Globus pallidus (tissue), 1 donor: ENCODE measurements around the gene ACBD7.

Experiments
- DNase-seq: peaks from one replicate; pipeline ENCODE4 v3.0.0-alpha.2; 2015; ENCODE audit warnings: low spot score

Gene ACBD7

DNA sequence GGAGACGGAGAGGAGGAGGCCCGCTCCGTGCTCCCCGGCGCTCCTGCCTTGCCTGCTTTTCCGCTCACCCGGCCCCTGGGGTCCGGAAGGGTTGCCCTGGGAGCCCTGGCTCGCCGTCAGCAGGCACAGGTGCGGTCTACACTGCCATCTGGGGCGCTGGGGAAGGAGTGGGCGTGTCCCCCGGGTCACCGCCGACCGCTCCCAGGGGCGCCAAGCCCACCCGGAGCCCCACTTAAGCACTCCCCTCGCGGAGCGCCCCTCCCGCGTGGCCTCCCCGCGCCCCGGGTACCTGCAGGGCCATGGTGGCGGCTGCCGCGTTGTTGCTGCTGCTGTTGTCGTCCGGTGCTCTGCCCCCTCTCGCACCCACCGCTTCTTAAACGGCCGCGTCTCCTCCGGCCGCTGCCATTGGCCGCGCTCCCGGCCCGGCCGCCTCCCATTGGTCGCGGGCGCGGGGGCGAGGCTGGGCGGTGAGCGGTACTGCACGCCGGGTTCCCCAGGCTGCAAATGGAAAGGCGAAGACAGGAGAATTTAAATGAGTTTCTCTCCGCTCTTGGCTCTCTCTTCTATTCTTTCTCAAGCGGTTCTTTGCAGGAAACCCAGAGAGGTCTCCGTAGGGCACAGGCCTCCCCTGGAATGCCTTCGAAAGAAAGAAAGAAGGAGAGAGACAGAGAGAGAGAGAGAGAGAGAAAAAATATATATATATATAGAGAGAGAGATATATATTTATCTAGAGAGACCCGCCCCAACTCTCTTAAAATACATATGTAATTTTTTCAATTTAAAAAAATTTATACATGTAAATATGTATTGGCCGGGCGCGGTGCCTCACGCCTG is at the start of gene ACBD7:
Gene ACBD7 (minus strand): TSS at position 349 of the 834 bp plus-strand sequence. CDS start 48 bp downstream, at position 301.
- peak; percentile 78 for DNase-seq

DNA sequence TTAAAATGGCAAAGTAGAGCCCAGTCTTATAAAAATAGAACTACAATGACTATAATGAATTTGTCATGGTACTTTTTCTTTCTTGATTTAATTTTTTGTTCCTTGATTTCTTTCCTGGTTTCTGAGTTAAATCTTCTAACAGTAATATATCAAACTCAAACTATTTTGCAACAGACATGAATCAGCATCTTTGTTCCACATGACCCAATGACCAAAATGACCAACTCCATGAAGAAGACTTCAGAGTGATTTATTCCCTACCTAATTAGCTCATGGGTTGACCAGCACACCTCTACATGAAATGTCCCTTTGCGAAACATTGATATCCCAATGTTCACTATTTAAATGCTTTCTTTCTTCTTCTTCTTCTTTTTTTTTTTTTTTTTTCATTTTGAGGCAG is 49.1 kb upstream of the ACBD7 start:
- DNase-seq: no peak

DNA sequence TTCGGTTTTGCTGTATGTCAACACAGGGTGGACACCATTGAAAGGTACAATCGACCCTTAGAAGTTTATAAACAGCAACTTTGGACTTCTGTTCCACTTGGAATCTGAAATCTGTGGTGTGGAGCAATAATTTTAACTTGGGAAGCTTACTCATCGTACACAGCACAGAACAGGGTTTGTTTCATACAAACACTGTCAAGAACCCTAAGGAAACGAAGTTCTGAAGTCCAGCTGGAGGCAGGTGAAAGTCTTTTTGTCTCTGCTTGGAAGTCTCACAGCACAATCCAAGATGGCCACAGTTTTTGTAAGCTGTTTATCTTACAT is 48.4 kb upstream of the ACBD7 start:
- DNase-seq: no peak

DNA sequence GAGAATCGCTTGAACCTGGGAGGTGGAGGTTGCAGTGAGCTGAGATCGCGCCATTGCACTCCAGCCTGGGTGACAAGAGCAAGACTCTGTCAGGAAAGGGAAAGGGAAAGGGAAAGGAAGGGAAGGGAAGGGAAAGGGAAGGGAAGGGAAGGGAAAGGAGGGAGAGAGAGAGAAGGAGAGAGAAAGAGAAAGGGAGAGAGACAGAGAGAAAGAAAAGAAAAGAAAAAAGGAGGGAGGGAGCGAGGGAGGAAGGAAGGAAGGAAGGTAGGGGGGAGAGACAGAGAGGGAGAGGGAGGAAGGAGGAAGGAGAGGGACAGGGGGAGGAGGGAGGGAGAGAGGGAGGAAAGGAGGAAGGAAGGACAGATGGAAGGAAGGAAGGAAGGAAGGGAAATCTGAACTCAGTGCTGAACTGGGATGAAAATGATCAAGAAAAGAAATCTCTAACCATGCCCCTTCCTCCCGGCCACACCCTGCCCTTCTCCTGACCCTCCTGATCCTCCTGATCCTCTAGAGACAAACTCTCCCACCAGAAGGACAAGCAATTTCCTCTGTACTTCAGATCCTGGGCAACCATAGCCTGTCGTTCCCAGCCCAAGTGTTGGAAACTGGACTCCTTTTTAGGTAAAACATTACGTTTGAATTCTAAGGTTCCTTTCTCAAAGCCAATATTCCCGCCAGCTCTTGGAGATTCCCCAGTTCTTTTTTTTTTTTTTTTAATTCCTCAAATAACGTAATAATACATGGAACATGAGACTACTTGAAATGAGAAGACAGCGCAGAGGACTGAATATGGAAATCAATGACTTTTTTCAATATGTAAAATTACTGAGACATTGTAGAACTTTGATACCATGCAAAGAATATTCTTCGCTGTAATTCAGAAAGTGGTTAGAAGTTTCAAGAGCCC is 47.8 kb upstream of the ACBD7 start:
- no peak for DNase-seq

DNA sequence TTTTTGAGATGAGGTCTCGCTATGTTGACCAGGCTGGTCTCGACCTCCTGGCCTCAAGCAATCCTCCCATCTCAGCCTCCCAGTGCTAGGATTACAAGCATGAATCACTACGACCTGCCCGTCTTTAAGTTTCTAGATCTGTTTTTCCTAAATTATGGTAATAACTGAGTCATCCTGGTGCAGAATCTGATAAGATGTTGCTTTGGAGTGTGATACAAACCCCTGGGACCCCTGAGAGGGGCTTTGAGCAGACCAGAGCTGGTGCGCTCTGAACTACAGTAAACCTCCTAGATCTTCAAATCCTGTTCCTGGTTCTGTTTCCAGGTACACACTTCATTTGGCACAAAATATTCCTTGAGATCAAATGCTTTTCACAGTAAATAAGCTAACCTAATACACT is 42.8 kb upstream of the ACBD7 start:
- no peak for DNase-seq

DNA sequence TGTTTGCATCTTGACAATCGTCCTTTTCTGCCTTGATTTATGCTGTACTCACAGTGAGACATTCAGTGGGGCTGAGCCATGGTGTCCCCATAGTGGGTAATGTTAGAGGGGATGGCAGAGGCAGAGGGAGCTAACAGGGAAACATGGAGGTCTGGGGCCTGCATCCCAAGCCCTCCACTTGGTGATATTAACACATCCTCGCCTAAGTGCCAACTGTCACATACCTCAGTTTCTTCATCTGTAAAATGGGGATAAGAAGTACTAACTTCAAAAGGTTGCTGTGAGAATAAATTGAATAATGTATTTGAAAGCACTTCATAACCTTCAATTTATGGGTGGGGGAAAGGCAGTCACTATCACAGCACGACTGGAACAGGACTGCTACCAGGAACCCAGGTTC is 36.3 kb upstream of the ACBD7 start:
- no peak for DNase-seq

DNA sequence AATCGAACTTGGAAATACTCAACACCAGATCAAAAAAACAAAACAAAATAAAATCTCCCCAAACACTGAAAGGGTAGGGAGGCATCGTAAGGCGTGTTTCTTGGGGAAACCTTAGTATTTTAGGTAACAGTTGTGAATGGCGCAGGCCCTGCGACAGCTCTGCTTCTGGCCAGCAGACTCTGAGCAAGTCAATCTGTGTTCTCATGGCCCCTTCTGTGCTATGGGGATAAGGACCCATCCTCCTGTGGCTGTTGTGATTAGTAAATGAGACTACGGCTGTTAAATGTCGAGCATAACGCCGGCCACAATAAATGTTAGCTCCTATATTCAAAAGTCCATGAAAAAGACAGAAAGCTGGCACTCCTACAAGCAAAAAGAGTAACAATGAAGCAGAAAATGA is 35.6 kb upstream of the ACBD7 start:
- no peak for DNase-seq

DNA sequence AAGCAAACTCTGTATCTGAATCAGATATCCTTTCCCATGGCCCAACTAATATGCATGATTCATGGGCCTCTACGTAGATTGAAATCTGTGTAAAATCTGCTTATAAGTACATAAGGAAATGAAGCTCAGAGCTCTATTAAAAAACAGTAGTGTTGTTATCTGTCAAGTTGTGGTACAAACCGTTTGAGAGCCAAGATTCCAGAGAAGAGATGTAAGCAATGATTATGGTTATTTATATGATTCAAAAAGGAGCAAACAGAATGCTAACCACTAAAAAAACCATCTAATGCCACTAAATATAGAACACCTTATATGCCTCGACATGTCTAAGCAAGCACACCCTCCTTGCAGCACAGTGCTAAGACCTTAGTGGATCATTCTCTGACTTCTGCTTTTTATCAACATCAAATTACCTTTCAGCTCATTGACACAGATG is 35.2 kb upstream of the ACBD7 start:
- no peak for DNase-seq

DNA sequence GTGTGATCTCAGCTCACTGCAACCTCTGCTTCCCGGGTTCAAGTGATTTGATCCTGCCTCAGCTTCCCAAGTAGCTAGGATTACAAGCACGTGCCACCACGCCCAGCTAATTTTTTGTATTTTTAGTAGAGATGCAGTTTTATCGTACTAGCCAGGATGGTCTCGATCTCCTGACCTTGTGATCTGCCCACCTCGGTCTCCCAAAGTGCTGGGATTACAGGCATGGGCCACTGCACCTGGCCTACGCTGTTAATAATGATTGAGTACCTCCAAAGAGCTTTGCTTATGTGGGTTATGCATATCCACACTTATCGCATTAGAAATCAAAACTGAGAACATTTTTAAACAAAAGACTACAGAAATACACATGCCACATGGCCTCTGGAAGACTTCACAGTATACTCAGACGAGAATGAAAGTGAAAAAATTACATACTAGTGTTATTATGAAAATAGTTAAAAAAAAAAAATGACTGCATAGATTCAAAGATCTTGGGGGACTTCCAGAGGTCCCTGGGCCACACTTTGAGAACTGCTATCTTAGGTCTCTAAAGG is 34.0 kb upstream of the ACBD7 start:
- no peak for DNase-seq

DNA sequence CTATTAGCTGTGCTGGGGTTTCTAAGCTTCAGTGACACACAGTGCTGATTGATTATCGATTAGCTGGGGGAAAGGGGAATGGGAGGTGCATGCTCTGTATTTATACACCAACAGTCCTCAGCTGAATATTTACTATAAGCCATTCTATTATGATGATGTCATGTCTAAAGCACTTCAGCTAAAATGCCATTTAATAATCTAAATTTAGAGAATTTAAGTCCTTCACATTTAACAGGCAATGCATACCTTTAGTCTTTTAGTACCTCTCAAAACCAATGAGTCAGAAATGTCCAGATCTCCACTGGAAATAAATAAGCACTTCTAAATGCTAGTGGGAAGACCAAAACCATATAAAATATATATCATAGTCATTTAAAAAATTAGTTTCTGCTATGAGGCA is 33.1 kb upstream of the ACBD7 start:
- no peak for DNase-seq

DNA sequence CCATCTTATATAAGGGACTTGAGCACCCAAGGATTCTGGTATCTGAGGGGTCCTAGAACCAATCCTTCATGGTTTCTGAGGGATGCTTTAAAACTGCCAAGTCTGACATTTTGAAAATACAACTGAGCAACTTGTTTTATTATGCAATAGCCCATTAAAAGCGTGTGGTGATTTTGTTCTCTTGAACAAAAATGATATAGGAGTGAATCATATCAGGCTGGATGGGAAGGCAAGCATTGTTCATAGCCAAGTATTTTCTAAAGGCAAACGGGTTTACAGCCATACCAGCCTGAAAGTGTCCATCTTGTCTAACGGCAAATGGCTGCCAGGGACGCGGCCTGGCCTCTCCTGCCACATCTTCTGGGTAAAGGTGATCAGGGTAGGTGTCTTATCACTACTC is 31.9 kb upstream of the ACBD7 start:
- no peak for DNase-seq

DNA sequence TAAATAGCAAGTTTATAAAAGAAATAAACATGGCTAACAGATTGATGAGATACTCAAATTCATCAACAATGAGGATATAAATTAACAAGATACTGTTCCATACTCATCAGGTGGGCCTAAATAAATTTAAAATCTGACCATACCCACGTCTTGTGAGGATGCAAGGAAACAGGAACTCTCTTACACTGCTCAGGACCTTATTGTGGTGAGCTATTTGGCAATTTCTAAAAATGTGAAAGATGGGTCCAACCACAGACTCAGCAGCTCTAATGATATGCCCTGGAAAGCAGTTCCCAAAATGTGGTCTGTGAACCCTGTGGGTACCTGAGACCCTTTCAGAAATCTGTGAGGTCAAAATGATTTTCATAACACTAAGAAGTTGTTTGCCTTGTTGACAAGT is 30.0 kb upstream of the ACBD7 start:
- DNase-seq: no peak

DNA sequence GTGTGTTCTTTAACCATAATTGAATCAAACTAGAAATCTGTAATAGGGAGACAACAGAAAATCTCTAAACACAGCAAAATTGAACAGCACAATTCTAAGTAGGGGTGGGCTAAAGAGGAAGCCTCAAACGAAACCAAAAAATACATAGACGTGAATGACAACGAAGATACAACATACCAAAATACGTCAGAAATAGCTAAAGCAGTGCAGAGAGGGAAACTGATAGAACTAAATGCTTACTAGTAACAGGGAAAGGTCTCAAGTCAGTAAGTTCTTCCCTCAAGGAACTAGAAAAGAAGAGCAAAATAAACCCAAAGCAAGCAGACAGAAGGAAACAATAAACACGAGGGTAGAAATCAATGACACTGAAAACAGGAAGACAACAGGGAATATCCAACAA is 27.6 kb upstream of the ACBD7 start:
- no peak for DNase-seq

DNA sequence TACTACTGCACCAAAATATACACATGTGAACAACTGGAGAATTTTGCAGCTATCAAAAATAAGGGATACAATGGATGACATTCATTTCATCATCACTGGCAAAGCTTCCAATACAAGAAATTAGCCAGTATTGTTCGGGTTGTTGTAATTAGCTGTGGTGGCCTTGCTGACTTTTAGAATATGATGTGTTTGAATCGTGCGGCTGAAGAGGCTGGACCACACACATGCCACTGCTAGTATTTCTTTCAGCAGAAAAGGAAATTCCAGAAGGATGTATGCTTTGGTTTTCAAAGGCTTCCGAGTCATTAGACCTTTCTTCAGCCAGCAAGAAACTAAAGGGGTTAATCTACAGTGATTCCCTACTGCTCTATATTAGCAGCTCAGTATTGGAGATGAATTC is 25.2 kb upstream of the ACBD7 start:
- no peak for DNase-seq

DNA sequence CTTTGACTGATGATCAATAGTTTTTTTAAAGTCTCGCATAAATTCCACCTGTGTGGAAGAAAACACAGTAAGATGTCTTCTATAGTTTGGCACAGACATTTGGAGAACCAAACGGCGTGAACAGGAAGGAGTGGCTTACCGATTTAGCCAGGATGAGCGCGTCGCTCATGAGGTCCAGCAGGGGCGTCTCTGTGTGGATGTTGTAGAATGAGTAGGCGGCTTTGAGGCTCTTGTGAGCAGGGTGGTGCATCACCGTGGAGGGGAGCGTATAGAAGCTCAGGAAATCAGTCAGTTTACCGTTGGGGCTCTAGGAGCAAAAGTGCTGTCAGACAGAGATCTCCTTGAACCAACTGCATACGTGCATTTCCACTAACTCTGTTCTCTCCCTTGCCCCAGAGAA is 24.1 kb upstream of the ACBD7 start:
- no peak for DNase-seq

DNA sequence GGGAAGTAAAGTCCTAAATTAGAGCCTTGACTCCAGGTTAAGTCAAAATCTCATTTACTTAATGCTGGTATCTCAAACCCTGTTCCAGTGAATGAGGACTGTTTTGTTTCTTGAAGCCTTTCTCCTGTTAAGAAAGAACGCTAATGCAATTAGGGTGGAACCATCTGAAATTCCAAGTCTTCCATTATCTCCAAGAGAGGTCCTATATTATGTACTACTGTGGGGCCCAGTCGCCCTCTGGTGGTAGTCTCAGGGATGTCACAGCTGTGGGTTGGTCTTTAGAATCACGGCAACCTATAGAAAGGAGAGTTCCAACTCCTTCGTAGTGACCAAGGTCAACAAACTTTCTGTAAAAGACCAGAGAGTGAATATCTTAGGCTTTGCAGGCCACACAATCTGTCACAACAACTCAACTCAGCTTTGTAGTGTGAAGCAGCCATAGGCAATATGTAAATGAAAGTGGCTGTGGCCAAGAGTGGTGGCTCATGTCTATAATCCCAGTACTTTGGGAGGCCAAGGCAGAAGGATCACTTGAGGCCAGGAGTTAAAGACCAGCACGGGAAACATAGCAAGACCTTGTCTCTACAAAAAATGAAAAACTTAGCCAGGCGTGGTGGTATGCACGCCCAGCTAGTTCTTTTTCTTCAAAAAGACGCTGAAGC is 17.9 kb upstream of the ACBD7 start:
- DNase-seq: peak; percentile 55

DNA sequence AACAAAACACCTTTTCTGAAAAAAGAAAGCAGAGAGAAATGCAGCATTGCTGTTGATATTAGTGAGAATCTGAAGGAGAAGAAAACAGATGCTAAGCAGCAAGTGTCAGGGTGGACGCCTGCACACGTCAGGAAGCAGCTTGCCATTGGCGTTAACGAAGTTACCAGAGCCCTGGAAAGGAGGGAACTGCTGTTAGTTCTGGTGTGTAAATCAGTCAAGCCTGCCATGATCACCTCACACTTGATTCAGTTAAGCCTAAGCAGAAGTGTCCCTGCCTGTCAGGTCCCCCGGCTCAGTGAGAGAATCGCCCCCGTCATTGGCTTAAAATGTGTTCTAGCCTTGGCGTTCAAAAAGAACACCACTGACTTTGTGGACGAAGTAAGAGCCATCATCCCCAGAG is 14.9 kb upstream of the ACBD7 start:
- no peak for DNase-seq

DNA sequence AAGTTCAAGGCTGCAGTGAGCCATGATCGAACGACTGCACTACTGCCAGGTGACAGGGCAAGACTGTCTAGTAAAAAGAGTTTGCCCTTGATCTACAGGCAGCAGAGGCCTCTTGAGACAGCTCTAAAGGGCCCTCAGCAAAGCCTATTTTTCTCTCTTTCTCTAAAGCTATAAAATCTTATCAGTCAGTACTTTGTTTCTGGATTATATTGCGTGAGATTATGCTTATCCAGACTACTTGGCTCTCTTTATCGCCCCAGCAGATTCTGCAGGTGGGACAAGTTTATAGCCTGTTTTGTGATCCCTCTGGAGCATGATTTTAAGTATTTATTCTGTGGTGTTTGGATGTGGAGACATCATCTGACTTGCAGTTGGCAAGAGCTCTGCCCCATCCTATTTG is 11.3 kb upstream of the ACBD7 start:
- no peak for DNase-seq

DNA sequence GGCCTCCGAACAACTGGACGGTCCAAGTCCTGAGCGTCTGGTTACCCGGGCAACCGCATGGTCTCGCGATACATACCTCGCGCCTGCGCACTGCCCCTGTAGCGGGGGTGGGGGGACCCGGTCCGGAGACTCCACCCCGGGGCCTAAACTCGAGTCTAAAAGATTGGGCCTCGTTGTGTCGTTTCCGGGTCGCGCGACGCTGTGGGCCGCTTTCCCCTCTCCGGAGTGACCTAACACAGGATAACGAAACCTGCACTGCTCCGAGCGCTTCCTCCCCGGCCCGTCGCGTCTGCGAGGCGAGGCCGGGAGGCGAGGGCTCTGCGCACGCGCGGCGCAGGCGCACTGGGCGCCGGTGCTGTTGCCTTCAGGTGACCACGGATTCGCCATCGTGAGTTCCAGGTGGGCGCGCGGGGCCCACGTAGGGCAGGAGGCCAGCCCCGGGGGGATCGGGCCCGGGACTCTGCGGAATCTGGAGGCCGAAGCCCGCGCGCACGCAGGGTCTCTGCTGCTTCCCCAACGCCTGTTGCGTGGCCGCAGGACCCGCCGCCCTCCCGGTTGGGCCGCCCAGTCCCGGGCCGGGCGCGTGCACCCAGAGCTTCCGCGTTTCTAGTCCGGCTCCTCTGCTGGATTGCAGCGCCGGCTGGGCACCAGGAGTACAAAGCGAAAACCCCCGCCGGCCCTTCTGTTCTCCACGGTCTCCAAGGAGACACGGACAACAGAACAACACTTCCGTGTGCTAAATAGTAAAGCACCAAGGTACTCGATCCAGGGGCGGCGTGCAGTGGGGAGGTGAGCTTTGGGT is 8.6 kb upstream of the ACBD7 start, which contains the start of gene RPP38:
Gene RPP38 (plus strand): TSS at position 345 of the 802 bp plus-strand sequence. CDS start 5,960 bp downstream, outside the sequence.
- DNase-seq: peak; percentile 95

DNA sequence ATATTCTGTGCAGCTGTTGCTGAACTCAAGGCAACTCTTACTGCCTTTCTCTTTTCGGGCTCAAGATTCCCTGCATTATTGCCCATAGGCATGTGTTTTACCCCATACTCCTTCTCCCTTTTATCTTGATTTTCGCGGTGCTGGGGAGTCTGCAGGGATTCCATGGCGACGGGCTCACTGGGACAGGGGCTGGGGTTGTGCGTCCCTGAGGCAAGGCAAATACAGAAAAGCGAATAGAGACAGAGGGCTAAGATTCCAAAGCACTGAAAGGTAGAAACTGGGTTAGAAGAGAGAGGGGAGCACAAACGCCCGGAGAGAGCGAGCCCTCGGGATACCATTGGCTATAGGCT is 8.1 kb upstream of the ACBD7 start:
- no peak for DNase-seq

DNA sequence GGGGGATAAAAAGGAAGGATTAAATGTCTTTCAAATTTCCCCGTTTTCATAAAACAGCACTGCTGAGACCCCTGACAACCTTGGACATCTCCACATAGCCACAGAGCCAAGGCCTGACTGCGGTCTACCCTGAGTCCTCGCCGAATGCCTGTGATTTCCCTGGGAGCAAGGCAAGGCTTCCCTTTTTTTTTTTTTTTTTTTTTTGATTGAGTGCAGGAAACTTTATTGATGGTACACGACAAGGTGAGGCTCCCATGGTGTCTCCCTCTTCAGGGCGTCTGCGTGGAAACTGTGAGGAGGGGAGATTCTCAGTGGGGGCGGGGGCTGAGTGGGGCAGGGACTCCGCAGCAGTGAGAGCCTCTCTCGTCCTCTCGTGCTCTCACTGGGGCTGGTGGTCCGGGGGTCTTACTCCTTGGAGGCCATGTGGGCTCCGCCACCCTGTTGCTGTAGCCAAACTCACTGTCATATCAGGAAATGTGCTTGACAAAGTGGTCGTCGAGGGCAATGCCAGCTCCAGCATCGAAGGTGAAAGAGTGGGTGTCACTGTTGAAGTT is 4.4 kb upstream of the ACBD7 start:
- DNase-seq: no peak
